T1000 (cell line): ENCODE measurements around the gene GIT1.

Experiments
- DNase-seq: peaks from one replicate; lab custom pipeline; 2025; ENCODE audit warnings: mixed read lengths; lab: John Stamatoyannopoulos, UW

Gene GIT1

DNA sequence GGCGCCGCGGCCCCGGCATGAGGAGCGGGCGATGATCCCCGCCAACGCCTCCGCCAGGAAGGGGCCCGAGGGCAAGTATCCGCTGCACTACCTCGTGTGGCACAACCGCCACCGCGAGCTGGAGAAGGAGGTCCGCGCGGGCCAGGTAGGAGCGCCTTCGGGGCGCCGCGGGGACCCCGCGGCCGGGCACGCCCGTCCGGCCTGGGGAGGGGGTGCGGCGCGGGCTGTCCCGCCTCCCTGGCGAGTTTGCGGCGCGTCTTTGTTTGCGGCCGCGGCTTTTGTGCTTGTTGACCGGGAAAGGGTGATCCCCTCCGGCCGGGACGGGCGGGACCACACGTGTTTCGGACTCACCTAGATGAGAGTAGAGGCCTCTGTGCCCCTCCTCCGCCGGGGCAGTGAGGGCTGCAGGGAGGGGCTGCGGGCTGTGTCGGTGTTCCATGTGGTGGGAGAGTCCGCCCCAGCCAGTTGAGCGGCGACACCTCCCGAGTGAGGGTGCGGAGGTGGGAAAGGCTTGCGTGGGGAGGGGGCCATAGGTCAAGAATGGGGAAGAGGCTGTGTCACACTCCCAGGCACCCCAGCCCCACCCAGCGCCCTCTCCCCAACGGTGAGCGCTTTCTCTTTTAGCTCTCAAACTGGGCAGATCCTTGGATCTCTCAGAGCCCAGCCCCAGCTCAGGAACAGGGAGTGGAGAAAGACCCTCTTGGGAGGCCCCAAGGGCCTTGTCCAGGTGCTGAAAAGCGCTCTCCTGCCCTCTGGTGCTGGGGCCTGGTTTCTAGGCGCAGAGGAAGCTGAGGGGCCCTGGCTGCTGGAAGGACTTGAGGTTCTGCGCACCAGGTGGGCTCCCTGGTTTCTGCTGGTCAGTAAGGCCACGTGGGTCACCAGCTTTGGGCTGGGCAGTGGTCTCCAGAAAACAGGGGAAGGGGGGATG is 4.4 kb upstream of the GIT1 start:
- DNase-seq = no peak

DNA sequence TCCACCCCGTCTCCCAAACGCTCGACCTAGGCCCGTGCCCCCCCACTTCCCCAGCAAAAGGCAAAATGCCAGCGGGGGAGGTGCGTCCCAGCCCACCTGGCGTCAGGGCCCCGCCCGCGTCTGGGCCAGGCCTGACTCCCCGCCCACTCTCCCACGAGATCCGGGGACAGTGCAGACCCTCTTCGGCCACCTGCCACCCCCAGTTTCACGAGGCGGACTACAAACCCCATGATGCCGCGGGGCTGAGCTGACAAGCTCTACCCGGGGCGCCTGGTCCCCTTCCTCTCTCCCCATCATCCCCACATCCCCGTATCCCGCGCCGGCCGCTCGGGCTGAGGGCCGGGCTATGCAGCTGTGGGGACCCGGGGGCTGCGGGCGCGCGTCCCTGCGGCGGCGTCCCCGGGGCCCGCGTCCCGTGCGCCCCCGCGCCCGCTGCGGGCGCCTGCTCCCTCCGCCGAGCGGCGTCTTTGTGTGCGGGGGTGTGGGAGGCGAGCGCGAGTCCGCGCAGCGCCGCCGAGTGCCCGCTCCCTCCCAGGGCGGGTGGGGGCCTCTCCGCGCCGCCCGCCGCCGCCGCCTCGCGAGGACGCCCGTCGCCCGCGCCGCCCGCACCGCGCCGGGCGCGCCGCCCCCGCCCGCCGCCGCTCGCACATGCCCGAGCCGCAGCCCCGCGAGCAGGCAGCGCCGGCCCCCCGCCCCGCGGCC is 3.6 kb upstream of the GIT1 start, which contains the start of gene ANKRD13B:
Gene ANKRD13B, plus strand, starts transcription at position 283 of the 702 bp plus-strand sequence. CDS start 490 bp downstream, outside the sequence.
- no peak for DNase-seq

DNA sequence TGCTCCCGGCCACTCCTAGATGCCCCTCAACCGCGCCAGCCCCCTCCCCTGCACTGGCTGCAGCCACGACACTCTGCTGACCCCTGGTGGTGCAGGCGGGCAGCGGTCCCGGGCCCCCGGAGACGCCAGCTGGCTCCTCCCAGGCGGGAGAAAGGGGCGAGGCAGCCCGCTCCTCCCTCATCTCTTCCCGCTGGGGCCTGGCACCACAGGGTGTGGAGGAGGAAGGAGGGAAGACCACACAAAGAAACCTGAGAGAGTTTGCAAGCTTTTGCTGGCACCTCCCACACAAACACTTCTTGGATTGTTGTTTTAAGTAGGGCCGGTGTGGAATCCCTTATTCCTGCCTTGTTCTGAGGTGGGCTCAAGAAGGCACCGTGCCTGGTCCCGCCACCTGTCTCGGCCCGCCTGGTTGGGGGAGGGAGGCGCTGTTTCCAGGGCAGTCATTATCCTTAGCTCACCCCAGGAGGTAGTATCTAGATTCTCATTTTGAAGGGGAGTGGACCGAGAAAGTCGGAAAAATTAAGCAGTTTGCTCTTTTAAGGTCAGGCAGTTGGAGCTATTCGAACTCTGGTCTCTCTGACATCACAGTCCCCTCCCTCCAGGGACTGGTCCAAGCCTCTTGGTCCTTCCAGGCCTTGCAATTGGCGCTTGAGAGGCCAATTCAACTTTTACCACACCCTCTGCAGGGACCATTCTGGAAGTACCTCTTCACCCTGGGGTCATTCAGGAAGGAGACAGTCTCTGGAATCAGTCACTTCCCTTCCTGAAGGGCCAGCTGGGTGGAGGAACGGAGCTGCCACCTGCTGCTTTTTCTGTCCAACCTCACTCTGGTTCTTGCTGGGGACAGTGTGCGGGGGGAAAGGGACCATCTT is 2.5 kb upstream of the GIT1 start:
- peak; percentile 90 for DNase-seq

DNA sequence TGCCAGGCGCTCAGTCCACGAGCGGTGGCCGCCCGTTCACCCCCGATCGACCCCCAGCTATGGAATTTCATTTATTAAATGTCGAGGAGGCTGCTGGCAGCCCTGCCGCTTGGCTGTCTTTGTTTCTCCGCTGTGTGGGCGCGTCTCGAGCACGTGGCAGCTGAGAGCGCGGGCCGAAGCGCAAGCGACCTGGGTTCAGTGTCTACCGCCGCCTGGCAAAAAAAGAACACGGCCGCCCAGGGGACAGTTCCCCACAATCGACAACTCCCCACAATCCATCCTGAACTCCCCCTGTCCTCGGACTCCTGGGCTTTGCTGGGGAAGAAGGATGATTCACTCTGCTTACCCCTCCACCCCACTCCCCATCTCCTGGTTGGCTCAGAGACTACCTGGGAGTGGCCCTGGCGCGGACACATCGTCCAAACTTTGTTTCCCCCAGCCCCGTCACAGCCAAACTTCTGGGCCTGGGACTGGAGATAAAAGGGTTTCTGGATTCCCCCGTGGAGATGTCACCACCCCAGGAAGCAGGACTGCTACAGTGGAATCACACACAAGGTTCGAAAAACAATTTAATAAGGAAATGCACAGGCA is 1.8 kb upstream of the GIT1 start:
- peak; percentile 60 for DNase-seq

DNA sequence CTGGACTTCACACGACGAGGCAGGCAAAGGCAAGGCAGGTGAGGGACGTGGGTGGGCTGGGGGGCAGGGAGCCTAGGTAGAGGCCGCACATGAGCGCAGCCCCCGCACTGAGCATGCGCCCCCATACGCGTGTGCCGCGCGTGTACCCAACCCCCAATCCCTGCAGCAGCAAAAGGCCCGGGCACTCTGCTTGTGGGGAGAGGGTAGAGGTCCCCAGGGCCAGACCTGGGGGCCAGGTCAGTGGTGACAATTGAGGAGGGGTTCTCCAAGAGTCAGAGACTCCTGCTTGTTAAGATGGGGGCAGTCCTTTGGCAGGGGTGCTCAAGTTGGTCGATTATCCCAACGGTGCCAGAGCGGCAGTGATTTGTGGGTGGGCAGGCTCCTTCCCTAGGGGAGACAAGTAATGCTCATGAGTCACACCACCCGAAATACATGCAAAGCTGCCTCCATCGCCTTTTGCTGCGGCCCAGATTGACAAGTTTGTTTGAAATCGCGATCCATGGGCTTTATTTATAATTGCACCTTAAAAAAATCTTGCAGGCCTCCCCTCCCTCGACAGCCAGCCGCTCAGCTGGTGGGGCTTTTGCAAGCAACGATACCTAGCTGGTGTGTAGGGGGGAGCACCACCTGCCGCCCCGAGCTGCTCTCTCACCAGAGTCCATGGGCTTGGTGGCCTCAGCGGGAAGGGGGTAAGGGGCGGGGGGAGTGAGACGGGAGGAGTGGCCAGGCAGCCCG is 1.1 kb upstream of the GIT1 start:
- peak; percentile 34 for DNase-seq

DNA sequence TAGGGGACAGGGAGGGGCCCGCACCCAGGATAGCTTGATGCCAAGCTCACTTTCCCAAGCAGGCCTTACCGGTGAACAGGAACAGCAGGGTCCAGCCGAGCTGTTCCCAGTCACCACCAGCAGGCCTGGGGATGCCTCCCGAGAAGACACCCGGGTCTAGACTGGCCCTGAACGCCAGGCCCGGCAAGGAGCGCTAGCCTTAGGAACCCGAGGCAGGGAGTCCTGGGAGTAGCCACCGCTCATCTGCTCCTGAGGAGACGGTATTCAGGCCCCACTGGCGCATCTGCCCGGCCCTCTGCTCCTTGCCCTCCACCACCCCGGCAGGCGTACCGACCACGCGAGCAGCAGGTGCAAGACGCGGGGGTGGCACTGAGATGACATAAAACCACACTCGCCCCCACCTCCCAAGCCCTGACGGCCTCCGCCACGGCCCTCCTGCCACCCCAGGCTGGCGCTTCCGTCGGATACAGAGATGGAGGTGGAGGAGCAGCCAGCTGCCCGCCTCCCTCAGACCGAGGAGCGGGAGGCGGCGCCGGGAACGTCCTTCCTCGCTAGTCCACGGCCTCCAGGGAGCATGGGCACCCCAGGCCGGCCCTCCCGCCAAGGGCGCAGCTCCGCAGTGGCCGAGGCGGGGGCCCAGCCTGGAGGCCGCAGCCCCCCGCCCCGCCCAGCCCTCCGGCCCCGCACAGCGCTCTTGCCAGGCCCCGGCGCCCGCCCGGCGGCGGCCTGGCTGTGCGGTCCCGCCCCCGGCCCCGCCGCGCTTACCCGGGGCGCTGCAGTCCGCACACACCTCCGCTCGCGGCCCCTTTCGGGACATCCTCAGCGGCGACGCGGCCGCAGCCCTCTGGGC is 661 bp downstream of the GIT1 start:
- no peak for DNase-seq

DNA sequence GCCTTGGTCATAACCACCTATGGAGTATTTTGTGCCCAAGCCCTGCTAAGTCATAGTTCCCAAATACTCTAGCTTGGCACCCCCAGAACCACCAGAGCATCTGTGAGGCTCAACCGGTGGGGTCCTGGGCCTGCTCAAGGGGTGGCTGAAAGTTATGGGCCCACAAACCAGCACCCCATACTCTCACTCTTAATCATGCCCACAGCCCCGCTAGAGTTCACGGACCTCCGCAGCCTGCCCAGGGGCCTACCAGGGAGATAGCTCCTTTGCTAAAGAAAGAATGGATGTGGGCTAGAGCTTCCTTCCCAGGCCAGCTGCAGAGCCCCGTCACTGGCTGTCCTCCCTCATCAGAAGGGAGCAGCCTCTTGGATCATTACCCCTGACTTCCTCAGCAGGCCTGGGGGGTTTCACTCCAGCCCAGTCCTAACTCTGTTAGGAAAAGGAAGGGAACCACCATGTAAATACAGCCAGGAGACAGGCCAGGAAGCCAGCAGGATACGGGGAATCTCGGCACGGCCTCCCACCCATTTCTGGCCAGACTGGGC is 1.4 kb downstream of the GIT1 start:
- no peak for DNase-seq

DNA sequence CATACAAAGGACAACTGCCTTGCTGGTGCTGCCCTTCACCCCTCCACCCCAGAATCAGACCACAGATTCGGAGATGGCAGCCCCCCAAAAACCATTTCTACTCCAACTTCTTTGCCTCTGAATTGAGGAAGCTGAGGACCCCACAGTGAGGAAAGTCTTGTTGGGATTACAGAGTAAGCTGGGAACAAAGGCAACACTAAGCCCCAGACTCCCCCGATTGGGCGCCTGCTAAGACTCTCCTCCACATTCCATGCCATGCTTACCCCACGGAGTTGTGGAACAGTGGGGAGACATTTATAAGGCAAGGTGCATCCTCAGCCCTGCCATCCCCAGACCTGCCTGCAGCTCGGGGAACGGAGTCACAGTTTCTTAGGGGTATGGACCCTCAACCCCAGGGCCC is 1.9 kb downstream of the GIT1 start:
- no peak for DNase-seq

DNA sequence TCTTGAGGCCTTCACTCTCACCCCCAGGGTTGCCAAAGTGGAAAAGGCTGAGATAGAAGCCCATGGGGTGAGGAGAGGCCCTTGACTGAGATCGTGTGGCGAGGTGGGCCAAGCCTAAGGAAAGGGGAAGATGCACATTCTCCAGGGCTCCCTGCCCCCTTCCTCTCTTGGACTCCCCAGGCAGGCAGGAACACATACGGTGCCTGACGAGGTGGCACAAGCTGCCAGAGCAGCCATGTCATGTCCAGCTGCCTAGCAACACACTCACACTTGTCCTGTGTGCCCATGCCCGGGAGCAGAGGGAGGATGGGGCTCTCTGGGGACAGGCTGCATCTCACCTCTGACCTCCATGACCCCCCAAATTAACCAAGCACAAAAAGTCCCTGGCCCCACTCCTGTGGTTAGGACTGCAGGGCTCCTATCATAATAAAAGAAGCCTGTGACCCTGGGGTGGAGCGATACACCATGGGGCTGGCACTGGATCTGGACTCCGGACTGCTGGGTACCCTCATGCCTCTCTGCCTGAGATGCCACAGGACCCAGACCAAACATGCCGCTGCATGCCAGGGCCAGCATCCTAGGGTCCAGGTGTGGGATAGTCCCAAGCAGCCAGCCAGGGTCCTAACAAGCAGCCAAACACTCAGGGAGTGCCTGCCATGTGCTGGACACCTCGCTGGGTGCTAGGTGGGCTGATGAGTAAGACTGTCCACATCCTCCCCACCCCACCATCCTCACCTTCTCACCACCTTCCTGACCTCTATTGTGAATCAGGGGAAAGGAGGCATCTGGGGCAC is 2.6 kb downstream of the GIT1 start:
- DNase-seq = no peak

DNA sequence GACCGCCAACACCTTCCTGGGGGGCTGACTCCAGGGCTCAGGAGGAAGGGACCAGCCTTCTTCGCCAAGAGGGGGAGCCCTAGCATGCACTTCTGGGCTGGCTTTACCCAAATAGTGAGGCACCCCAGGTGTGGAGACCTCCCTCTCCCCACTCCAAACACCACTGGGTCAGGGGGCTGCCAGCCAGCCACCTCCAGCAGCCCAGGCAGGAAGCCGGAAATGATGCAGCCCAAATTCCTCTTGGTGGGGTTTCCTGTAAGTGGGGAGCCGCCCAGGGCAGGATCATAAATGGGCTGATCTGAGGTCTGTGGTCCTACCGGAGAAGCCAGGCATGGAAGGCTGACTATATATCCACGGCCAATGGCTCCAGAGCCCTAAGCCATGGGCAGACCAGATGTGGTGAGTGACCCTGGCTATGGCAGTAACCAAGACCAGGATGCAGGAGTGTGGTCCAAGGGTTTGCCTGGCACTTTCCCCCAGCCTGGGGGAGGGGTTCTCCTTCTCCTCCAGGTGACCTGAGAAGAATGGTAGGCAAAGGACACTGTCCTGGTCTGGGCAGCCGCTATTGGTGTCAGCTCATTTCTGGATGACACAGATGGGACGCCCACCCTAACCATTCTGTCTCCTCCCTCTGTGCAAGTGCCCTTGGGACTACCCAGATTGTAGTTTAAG is 4.2 kb downstream of the GIT1 start:
- no peak for DNase-seq

DNA sequence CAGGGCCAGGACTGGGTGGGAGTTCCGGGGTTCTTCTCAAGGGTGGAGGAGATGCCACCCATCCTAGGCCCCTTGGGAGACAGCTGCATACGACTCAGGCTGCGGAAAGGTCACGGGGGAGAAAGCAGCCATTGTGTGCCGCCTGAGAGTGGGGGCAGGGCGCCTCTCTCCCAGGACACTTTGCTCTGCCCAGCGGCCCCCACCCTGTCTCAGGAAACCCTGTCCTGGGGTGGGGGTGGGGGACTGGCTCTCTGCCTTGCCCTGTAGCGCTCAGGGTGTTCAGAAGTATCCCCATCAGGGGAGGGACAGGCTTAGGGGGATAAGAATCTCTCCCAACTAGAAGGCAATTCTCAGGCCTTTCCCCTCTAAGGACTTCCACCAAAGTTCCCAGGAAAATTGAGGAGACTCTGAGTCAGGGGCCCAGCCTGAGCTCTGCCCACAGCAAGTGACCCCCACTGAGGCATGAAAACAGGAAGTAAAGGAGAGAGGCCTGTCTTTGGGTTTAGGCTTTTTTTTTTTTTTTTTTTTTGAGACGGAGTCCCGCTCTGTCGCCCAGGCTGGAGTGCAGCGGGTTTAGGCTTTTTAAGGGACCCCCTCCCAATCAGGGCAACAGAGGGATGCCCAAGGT is 4.9 kb downstream of the GIT1 start:
- DNase-seq = no peak

DNA sequence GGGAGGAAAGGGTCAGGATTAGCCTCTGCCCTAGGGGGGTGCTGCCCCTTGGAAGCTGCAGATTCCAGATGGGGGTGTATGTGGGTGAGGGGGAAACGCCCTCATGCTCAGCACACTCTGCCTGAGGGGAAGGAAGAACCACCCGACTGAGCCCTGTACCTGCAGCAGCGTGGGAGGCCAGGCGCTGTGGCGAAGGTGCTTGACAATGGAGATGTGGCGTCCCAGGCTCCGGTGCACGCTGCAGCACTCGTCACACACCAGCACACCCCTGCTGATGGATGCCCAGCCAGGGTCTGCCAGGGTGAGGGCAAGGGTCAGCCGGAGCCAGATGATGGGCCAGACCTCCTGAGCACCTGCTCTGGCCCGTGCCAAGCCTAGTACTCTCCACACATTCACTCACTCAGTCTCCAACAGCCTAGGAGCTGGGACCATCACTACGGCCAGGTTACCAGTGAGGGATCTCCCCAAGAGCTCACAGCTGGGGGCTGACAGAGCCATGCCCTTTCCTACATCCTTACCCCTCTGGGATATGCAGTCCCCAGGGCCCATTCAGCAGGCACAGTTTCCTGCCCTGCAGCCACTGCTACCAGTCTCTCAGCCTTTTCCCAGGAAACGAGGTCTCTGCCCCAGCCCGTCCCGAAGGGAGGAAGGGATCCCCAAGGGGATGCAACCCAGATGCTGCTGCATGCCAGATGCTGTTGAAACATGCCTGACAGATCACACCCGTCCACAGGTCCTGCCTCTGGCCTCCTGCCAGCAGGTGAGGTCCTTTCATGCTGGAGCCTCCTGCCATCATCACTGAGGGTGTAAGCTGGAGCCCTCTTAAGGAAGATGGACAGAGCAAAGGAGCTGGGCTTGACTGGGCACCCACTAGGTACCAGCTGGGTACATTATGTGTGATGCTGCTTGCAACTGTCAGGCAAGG is 5.9 kb downstream of the GIT1 start:
- DNase-seq = no peak

DNA sequence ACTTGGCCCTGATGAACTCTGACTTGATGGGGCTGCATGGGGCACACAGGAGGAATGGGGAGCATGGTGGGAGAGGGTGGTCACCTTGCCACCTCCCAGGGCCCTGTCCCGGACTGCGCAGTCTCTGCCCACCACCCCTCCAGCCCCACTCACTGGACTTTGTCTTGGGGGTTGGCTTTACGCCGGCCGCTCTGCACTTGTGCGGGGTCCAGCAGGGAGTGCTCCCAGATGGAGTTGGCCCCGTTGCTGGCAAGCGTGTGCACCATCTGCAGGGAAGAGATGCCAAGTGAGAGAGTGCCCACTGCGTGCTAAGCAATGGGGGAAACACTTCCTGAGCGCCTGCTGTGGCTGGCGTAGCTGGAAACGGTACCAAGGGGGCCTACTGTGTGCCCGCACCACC is 6.7 kb downstream of the GIT1 start:
- no peak for DNase-seq

DNA sequence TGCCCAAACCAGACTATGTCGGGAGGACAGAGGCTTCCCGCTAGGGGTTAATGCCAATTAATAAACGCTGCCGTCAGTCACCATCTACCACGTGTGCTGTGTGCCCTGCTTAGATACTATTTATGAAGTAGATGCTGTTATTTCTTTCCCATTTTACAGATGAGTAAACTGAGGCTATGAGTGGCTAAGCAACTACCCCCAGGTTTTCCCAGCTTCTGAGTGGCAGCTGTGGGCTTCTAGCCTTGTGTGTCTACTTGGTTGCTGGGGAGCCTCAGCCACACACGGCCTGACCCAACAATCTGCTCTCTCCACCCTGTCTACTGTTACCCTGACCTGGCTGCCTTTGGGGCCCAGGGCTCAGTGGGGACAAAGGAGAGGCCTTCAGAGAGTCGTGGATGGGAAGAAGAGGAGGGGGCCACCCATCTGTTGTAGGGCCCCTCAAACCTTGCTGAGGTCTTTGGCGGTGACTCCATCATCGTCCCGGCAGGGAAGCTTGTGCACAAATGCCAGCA is 7.1 kb downstream of the GIT1 start:
- DNase-seq = no peak

DNA sequence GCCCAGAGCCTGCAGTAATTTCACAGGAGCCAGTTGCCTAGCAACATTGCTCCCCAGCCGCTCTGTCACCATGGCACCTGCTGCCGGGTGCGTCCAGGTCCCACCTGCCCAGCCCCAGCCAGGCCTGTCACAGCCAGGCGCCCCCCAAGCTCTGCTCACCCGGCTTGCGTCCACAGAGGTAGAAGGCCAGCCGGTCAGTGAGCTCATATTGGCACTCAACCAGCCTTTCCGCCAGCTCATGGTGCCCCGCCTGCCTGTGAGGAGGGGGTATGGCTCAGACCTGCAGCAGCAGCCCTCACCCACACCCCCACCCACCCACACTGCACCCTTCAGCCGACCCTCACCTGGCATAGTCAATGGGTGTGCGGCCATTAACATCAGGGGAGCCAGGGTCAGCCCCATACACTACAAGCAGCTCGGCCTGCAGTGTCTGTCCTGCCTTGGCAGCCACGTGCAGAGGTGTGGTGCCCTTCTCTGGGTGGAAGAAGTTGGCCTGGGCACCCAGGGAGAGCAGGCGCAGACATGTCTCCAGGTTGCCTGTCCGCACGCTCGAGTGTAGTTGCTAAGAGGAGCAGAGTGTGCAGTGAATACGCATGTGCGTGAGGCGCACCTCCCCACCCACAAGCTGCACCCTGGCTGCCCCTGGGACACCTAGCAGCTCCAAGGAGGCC is 7.7 kb downstream of the GIT1 start:
- DNase-seq = no peak
